Activated CD4-positive, alpha-beta memory T cell treated with anti-CD3 and anti-CD28 coated beads, Interleukin-2, amount 10 ng/mL, durations not matched to agents 7 days and 5 days (primary cell): ENCODE data around the gene CSHL1. TPM values are rescaled to one million over a fixed set of nuclear protein-coding genes. Genes with fewer than 3 reads are reported as not detected.

ENCODE experiments used
- CTCF ChIA-PET: fragments of 350-600 bp; sonication (Branson Sonifier 250); formaldehyde crosslinking; loops from one replicate; lab custom pipeline; 2021; ENCODE audit warnings: antibody characterized with exemption, inconsistent platforms; lab: Charles Lee
- POLR2A ChIA-PET: fragments of 350-600 bp; sonication (Branson Sonifier 250); formaldehyde crosslinking; loops from one replicate; lab custom pipeline; 2021; ENCODE audit warnings: antibody characterized with exemption; lab: Charles Lee
- DNase-seq: peaks from one replicate; pipeline ENCODE4 v3.0.0-alpha.2; 2020
- H3K27ac Mint-ChIP-seq: one replicate; pipeline ENCODE4 v1.8.0; 2021; ENCODE audit warnings: mild to moderate bottlenecking, mixed read lengths
- H3K27me3 Mint-ChIP-seq: one replicate; pipeline ENCODE4 v1.8.0; 2021; ENCODE audit warnings: mixed read lengths
- H3K36me3 Mint-ChIP-seq: one replicate; pipeline ENCODE4 v1.8.0; 2021; ENCODE audit warnings: low read depth, mixed read lengths
- H3K4me1 Mint-ChIP-seq: one replicate; pipeline ENCODE4 v1.8.0; 2021; ENCODE audit warnings: mixed read lengths
- H3K4me3 Mint-ChIP-seq: one replicate; pipeline ENCODE4 v1.8.0; 2021; ENCODE audit warnings: mild to moderate bottlenecking, mixed read lengths
- H3K9me3 Mint-ChIP-seq: one replicate; pipeline ENCODE4 v1.8.0; 2021; ENCODE audit warnings: mixed read lengths
- total RNA-seq, 2 experiments: library from RNA; stranded (reverse); gene quantifications; one replicate each; pipeline ENCODE4 v1.2.3, GENCODE V29; 2021

Gene CSHL1
- not detected for total RNA-seq

GRCh38 chr17:63911041-63911635, at the start of gene CSHL1:
Gene CSHL1 (minus strand): TSS chr17:63911258. CDS start chr17:63911196, 62 bp downstream.
- ChIA-PET POLR2A (interaction anchor here (2.7 kb wide), 1 partner anchor 235 kb away, joined by 8 read pairs; no protein-coding TSS in a partner anchor), CTCF (interaction anchor here (0.7 to 3.9 kb wide), 22 partner anchors 8 to 380 kb away, joined by 3 to 34 read pairs (median 5); partner anchors contain the start of gene ICAM2)

GRCh38 chr17:63960430-63960829, 49.4 kb upstream of the CSHL1 start:
- H3K9me3 Mint-ChIP-seq, result no peaks in the 10 kb centered on the region
- no peaks in the 10 kb centered on the region for H3K36me3 Mint-ChIP-seq
- DNase-seq, result no peak
- H3K4me1 Mint-ChIP-seq, result peaks cover 6% of the 10 kb centered on the region
- POLR2A ChIA-PET, result no interaction called here
- H3K27me3 Mint-ChIP-seq, result peaks cover 5% of the 10 kb centered on the region
- CTCF ChIA-PET, result interaction anchor here (1.3 to 2.3 kb wide), 2 partner anchors 14 to 41 kb away, joined by 7 read pairs; no protein-coding TSS in a partner anchor
- no peak overlapping the region for H3K27ac Mint-ChIP-seq
- H3K4me3 Mint-ChIP-seq, result no peak overlapping the region

More at GRCh38 chr17:63911041-63911635, at the start of gene CSHL1:
- Mint-ChIP-seq H3K9me3 (no peaks in the 10 kb centered on the region), H3K27ac (no peak within 1 kb of the TSS), H3K4me3 (no peak within 1 kb of the TSS), H3K27me3 (peaks cover 27% of the 10 kb centered on the region), H3K36me3 (no peaks in the 10 kb centered on the region), H3K4me1 (no peaks in the 10 kb centered on the region)
- no peak for DNase-seq

GRCh38 chr17:63960006-63960405, 48.9 kb upstream of the CSHL1 start:
- H3K9me3 Mint-ChIP-seq, result no peaks in the 10 kb centered on the region
- no peak overlapping the region for H3K4me3 Mint-ChIP-seq
- H3K4me1 Mint-ChIP-seq, result peaks cover 9% of the 10 kb centered on the region
- DNase-seq, result no peak
- ChIA-PET CTCF (no interaction called here), POLR2A (no interaction called here)
- H3K36me3 Mint-ChIP-seq, result no peaks in the 10 kb centered on the region
- H3K27ac Mint-ChIP-seq, result no peak overlapping the region
- peaks cover 5% of the 10 kb centered on the region for H3K27me3 Mint-ChIP-seq

- H3K4me3 Mint-ChIP-seq, result no peak overlapping the region
- ChIA-PET POLR2A (interaction anchor here (1.3 to 1.5 kb wide), 2 partner anchors 10 to 11 kb away, joined by 3 to 4 read pairs; no protein-coding TSS in a partner anchor), CTCF (interaction anchor here (1.0 to 2.8 kb wide), 3 partner anchors 10 to 70 kb away, joined by 3 to 21 read pairs (median 4); no protein-coding TSS in a partner anchor)
- no peaks in the 10 kb centered on the region for H3K36me3 Mint-ChIP-seq
- peaks cover 25% of the 10 kb centered on the region for H3K4me1 Mint-ChIP-seq
- no peaks in the 10 kb centered on the region for H3K9me3 Mint-ChIP-seq
- no peak overlapping the region for H3K27ac Mint-ChIP-seq
- no peak for DNase-seq
- peaks cover 5% of the 10 kb centered on the region for H3K27me3 Mint-ChIP-seq
Observed at GRCh38 chr17:63956296-63956920, 45.4 kb upstream of the CSHL1 start.

- no peaks in the 10 kb centered on the region for H3K36me3 Mint-ChIP-seq
- ChIA-PET CTCF (interaction anchor here (1.0 to 2.8 kb wide), 4 partner anchors 9 to 74 kb away, joined by 3 to 21 read pairs (median 5); no protein-coding TSS in a partner anchor), POLR2A (interaction anchor here (0.5 to 1.6 kb wide), 3 partner anchors 12 to 76 kb away, joined by 3 to 4 read pairs (median 4); no protein-coding TSS in a partner anchor)
- no peaks in the 10 kb centered on the region for H3K9me3 Mint-ChIP-seq
- no peak overlapping the region for H3K4me3 Mint-ChIP-seq
- H3K4me1 Mint-ChIP-seq, result peaks cover 25% of the 10 kb centered on the region
- H3K27me3 Mint-ChIP-seq, result peaks cover 5% of the 10 kb centered on the region
- no peak for DNase-seq
- H3K27ac Mint-ChIP-seq, result no peak overlapping the region
Observed at GRCh38 chr17:63955791-63956190, 44.7 kb upstream of the CSHL1 start.

- CTCF ChIA-PET, result interaction anchor here (0.8 to 2.2 kb wide), 3 partner anchors 10 to 74 kb away, joined by 3 to 6 read pairs (median 4); no protein-coding TSS in a partner anchor
- H3K4me1 Mint-ChIP-seq, result peaks cover 25% of the 10 kb centered on the region
Observed at GRCh38 chr17:63955232-63955631, 44.2 kb upstream of the CSHL1 start.

GRCh38 chr17:63954402-63955063, 43.5 kb upstream of the CSHL1 start:
- DNase-seq, result peak; percentile 48
- H3K4me1 Mint-ChIP-seq, result peaks cover 25% of the 10 kb centered on the region
- H3K4me3 Mint-ChIP-seq, result no peak overlapping the region
- ChIA-PET CTCF (interaction anchor here (0.8 to 2.2 kb wide), 5 partner anchors 8 to 179 kb away, joined by 3 to 6 read pairs (median 5); no protein-coding TSS in a partner anchor), POLR2A (interaction anchor here (0.7 to 1.6 kb wide), 5 partner anchors 13 to 71 kb away, joined by 3 to 5 read pairs (median 3); partner anchors contain the start of gene ICAM2)
- no peaks in the 10 kb centered on the region for H3K9me3 Mint-ChIP-seq
- no peak overlapping the region for H3K27ac Mint-ChIP-seq
- peaks cover 2% of the 10 kb centered on the region for H3K27me3 Mint-ChIP-seq
- H3K36me3 Mint-ChIP-seq, result no peaks in the 10 kb centered on the region

More at GRCh38 chr17:63955232-63955631, 44.2 kb upstream of the CSHL1 start:
- Mint-ChIP-seq H3K27me3 (peaks cover 5% of the 10 kb centered on the region), H3K27ac (no peak overlapping the region), H3K36me3 (no peaks in the 10 kb centered on the region), H3K9me3 (no peaks in the 10 kb centered on the region), H3K4me3 (no peak overlapping the region)
- POLR2A ChIA-PET, result interaction anchor here (0.5 to 1.6 kb wide), 5 partner anchors 12 to 77 kb away, joined by 3 to 5 read pairs (median 4); partner anchors contain the start of gene ICAM2
- no peak for DNase-seq

GRCh38 chr17:63950940-63951907, 40.2 kb upstream of the CSHL1 start:
- DNase-seq, result peak; percentile 53
- H3K36me3 Mint-ChIP-seq, result no peaks in the 10 kb centered on the region
- H3K4me1 Mint-ChIP-seq, result peaks cover 34% of the 10 kb centered on the region
- peaks cover 2% of the 10 kb centered on the region for H3K27me3 Mint-ChIP-seq
- ChIA-PET CTCF (interaction anchor here (1.0 to 4.2 kb wide), 9 partner anchors 16 to 182 kb away, joined by 3 to 47 read pairs (median 4); partner anchors contain the start of genes CD79B, GH1 and ICAM2), POLR2A (interaction anchor here (0.8 to 1.5 kb wide), 4 partner anchors 11 to 39 kb away, joined by 3 read pairs; partner anchors contain the start of gene CD79B)
- no peaks in the 10 kb centered on the region for H3K9me3 Mint-ChIP-seq
- no peak overlapping the region for H3K4me3 Mint-ChIP-seq
- no peak overlapping the region for H3K27ac Mint-ChIP-seq

GRCh38 chr17:63949576-63950250, 38.7 kb upstream of the CSHL1 start:
- peaks cover 2% of the 10 kb centered on the region for H3K27me3 Mint-ChIP-seq
- CTCF ChIA-PET, result interaction anchor here (0.6 to 4.2 kb wide), 9 partner anchors 17 to 184 kb away, joined by 3 to 47 read pairs (median 3); partner anchors contain the start of genes CD79B, CSHL1, GH1 and ICAM2
- no peaks in the 10 kb centered on the region for H3K9me3 Mint-ChIP-seq
- H3K36me3 Mint-ChIP-seq, result no peaks in the 10 kb centered on the region
- no peak overlapping the region for H3K27ac Mint-ChIP-seq
- DNase-seq, result no peak
- H3K4me1 Mint-ChIP-seq, result peaks cover 37% of the 10 kb centered on the region
- POLR2A ChIA-PET, result interaction anchor here (1.4 kb wide), 2 partner anchors 40 to 196 kb away, joined by 3 to 4 read pairs; no protein-coding TSS in a partner anchor
- no peak overlapping the region for H3K4me3 Mint-ChIP-seq

GRCh38 chr17:63948521-63948920, 37.5 kb upstream of the CSHL1 start:
- no peak overlapping the region for H3K4me3 Mint-ChIP-seq
- DNase-seq, result no peak
- no peaks in the 10 kb centered on the region for H3K36me3 Mint-ChIP-seq
- ChIA-PET POLR2A (interaction anchor here (0.8 kb wide), 1 partner anchor 36 kb away, joined by 3 read pairs; no protein-coding TSS in a partner anchor), CTCF (interaction anchor here (1.2 kb wide), 1 partner anchor 38 kb away, joined by 3 read pairs; the partner anchor contains the start of gene CSHL1)
- no peak overlapping the region for H3K27ac Mint-ChIP-seq
- H3K4me1 Mint-ChIP-seq, result peaks cover 26% of the 10 kb centered on the region
- H3K27me3 Mint-ChIP-seq, result peaks cover 4% of the 10 kb centered on the region
- H3K9me3 Mint-ChIP-seq, result no peaks in the 10 kb centered on the region
